NCI-H69 (cell line): ENCODE data around the gene ITPR3.

Experiments used
- DNase-seq: peaks from one replicate; lab custom pipeline; 2025; lab: John Stamatoyannopoulos, UW

ITPR3 gene

GRCh38 chr6:33700391-33701050 is 79.4 kb downstream of the ITPR3 start:
- DNase-seq = peak; percentile 76

- DNase-seq = peak; percentile 70
Measured at GRCh38 chr6:33702345-33702977, 81.3 kb downstream of the ITPR3 start.

- DNase-seq = no peak
Measured at GRCh38 chr6:33704215-33705066, 83.3 kb downstream of the ITPR3 start.

- DNase-seq = peak; percentile 29
Measured at GRCh38 chr6:33705268-33705885, 84.3 kb downstream of the ITPR3 start.

- DNase-seq = peak; percentile 61
Measured at GRCh38 chr6:33705955-33706725, 85.0 kb downstream of the ITPR3 start.

DNA sequence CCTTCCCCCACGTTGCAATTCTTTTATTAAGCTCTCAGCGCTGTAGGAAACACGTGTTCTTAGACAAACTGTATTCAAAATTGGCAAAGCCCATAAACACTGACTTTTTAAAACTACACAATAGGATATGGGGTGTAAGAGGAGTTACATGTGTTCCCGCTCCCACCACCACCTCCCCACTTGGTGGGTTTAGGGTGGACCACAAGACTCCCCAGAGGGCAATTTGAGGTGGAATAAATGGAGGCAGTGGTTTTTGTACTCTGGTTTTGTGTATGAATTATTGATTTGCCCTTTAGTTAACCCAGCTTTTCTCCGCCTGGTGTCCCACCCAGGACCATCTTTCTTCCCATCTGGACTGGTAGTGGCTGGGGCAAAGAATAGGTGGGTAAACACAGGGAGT is 86.6 kb downstream of the ITPR3 start:
- no peak for DNase-seq

DNA sequence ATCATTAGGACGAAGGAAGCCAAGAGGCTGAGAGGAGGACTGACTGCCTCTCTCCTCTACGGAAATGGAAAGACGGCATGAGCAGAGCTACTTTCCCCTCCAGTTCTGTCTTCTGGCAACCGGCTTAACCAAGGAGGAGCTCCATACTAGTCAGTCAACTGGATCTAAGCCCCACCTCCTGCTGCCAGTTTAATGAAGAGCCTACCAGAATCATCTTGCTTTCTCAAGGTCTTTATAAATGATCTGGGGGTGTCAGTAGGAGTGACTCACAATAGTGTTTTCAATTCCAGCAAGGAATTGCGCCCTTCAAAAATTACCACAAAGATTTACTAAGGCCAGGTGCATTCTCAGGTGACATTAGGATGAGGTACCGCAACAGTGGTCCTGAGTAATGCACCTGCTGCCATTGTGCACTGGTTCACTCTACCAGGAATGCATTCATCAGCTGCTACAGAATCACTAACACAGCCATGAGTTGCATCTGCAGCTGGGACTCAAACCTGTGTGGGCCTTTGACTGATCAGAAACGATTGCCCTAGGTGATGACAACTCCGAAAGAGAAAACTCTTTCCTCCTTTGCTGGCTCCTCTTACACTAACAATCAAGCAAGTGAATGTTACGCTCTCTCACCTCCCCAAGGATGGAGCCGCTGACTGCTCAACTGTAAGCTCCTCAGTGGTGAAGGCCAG is 87.5 kb downstream of the ITPR3 start:
- DNase-seq = no peak

DNA sequence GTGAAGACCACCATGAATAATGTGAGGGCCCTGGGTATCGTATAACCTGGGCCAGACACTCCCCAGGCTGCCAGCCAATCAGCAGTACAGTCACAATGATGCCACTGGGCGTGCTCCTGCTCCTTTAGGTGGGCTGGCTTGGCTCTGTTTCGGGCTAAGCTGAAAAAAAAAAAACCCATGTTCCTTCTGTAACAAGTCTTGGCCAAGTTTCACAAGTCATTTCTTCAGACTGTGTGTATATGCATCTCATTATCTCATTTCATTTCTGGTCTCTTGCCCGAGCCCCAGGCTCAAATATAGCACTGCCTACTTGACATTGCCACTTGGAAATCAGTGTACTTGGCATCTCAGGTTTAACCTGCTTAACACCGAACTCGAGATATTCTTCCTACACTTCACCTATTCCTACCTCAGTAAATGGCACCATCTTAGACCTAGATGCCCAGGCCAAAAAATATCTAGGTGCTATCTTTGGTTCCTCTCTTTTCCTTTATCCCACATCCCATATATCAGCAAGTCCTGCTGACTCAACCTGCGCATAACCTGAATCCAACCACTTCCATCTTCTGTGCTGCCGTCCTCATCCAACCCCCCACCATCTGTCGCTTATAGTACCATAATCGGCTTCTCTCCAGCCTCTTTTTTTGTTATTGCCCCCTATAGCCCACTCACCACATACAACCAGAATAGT is 88.6 kb downstream of the ITPR3 start:
- no peak for DNase-seq

DNA sequence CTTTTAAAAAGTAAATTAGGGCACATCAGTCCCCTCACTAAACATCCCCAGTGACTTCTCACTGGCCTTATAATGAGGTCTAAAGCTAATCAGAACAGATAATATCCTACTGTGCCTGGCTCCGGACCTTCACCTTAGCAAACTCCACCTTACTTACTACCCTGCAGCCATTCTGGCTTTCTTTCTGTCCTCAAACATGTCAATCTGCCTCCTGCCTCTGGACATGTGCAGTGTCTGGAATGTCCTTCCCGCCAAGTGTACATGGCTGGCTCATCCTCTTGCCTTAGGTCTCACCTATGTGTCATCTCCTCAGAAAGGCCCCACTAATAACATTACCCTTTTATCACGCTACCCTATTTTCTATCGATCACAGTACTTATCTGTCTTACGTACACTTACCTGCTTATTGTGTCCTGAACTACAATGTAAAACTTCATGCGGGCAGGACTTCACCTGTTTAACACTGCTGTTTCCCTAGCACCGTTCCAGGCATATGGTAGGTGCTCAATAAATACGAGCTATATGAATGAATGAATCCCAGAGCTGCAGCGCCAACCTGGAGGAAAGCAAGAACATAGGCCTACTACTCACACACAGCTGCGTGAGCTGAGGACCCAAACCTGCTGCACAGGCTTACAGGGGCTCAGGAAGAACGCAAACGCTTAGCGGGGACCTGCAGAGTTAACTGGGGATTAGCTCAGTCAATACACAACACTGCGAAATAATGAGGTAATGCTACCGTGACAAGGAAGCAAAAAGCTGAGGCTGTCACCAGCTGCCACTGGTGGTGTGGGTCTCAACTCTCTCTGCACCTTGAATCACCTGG is 89.4 kb downstream of the ITPR3 start:
- DNase-seq = peak; percentile 60

GRCh38 chr6:33711140-33712129 is 90.3 kb downstream of the ITPR3 start, which contains the start of gene UQCC2:
UQCC2 (minus strand) TSS chr6:33711700; CDS start chr6:33711686, 14 bp downstream.
- DNase-seq = peak; percentile 99

DNA sequence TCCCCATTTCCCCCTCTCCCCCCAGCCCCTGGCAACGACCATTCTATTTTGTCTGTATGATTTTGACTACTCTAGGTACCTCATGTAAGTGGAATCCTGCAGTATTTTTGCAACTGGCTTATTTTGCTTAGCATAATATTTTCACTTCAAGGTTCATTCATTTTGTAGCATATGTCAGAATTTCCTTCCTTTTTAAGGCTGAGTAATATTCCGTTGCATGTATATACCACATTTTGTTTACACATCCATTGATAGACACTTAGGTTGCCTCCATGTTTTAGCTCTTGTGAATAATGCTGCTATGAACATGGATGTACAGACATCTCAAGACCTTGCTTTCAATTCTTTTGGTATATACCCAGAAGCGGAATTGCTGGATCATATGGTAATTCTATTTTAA is 91.8 kb downstream of the ITPR3 start:
- no peak for DNase-seq

DNA sequence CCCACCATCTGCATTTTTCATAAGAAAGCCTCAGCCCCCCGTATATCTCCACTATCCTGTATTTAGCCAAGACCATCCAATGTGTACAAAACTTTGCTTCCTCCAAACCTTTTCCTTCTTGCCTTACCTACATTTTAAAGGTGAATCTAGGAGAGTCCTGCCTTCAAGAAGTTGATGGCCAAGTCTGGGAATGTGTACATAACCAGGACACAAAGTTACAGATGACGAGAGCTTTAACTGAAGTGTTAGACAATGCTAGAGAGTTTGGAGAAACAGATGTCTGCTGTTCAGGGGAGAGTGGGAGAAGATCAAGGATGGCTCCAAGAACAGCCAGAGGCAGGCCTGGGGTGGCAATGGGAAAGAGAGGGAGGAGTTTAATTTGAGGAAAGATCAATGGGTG is 92.7 kb downstream of the ITPR3 start:
- DNase-seq = no peak

DNA sequence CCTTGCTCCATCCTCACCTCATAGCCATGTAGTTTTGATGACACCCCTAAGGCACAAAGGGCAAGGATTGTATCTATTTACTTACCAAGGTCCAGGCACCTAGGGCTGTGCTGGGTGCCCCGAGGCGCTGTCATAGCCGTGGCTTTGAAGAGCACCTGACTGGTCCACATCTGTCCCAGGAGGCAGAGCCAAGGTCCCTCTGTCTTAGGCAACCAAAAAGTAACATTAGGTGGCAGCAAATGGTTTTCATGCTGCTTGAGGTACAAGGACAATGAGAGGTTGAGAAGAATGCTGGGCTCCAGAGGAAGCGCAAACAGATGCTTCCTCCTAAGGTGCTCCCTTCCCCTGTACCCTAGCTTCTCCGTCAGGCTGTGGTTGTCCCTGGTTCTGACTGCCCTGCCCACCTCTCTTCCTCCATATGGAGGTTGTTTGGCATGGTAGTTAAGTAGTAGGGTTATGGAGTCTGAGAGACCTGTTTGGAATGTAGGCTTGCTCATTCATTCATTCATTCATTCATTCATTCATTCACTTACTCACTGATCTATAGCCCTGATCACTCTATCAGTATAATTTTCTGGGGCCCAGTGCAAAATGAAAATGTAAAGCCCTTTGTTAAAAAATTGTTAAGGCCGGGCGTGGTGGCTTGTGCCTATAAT is 93.4 kb downstream of the ITPR3 start:
- DNase-seq = peak; percentile 30

- peak; percentile 97 for DNase-seq
Measured at GRCh38 chr6:33716379-33716778, 95.3 kb downstream of the ITPR3 start.

DNA sequence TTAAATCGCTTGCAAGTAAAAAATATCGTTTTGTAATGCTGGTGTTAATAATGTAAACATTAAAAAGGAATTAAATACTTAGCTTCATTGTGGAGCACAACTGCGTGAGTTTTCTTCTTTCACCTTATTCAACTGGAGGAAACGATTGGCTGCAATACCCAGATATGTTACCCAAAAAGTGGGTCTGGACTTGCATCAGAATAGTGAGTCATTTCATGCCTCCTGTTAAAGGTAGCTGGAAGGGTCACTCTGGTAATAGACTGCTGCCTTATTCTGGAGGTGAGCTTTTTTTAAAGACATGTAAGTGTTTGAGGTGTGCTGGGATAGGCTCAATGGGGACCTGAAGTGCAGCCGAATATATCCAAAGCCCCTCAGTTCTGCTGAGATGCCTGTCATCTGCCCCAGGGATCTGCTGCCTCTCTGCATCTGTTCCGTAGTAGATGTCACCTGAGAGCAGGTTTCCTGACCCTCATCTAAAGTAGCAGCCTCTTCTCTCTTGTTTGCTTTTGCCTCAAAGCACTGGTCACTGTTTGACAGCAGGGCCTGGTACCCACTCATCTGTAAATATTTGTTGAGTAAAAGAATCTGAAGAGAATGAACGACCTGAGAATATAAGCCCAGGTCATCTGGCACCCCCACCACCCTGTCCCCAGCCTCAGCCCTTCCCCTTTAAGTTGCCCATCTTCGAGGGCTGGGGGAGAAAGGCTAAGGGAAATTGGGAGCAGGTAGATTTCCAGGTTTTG is 95.9 kb downstream of the ITPR3 start:
- peak; percentile 79 for DNase-seq

- no peak for DNase-seq
Measured at GRCh38 chr6:33717934-33718455, 96.9 kb downstream of the ITPR3 start.

DNA sequence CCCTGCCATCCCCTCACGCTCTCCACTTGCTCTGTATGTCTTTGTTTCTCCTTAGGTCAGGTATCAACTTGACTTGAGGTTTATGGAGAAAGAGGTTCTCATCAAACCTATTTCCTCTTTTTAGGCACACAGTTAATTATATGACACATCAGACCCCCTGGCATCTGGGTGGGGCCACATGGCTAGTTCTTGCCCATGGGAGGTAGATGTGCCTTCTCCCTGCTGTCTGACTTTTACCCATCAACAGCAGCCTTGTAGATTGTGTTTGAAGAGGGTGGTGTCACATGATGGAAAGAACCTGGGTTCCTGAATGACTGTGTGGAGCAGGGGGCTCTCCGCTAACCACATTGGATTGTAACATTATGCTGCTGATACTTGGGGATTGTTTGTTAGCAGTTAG is 97.6 kb downstream of the ITPR3 start:
- peak; percentile 29 for DNase-seq
